Right atrium auricular region (tissue), 2 donors: ENCODE measurements around the gene MTOR. TPM values are rescaled to one million over a fixed set of nuclear protein-coding genes. Genes with fewer than 3 reads are reported as not detected.

Source experiments
- DNase-seq: peaks from one replicate; pipeline ENCODE4 v3.0.0-alpha.2; 2019; ENCODE audit warnings: low spot score
- H3K27ac ChIP-seq, 2 donors: fragments of 200-600 bp; sonication (generic); 1 replicate in 1 of 2; 2 replicates in 1 of 2; pipeline ENCODE4 v1.5.1; 2016 to 2019
- H3K27me3 ChIP-seq, 2 donors: fragments of 200-600 bp; sonication (generic); one replicate each; pipeline versions ENCODE4 v1.5.1 to v1.6.0; 2017 to 2019
- H3K36me3 ChIP-seq: fragments of 200-600 bp; sonication (generic); one replicate; pipeline ENCODE4 v1.5.1; 2016
- H3K4me1 ChIP-seq, 2 donors: fragments of 200-600 bp; sonication (generic); one replicate each; pipeline versions ENCODE4 v1.5.1 to v1.6.0; 2017 to 2019
- H3K4me3 ChIP-seq, 2 donors: fragments of 200-600 bp; sonication (generic); 1 replicate in 1 of 2; 2 replicates in 1 of 2; pipeline ENCODE4 v1.5.1; 2017 to 2019; ENCODE audit warnings: mild to moderate bottlenecking in 1 of 2, moderate library complexity in 1 of 2
- H3K9me3 ChIP-seq, 2 donors: fragments of 200-600 bp; sonication (generic); one replicate each; pipeline ENCODE4 v1.5.1; 2019
- total RNA-seq, 2 donors: library from RNA; depleted of rRNA; stranded (reverse); fragments of >200 nt; gene quantifications; one replicate each; pipeline ENCODE4 v1.1.0, GENCODE V29; 2016
- TF ChIP-seq, protein P1 (sequence below), 2 donors: fragments of 200-600 bp; sonication (generic); IDR thresholded peaks; one replicate each; pipeline ENCODE4 v1.5.1; 2019; ENCODE audit warnings: antibody characterized with exemption in 2 of 2

The MTOR gene
- total RNA-seq, 2 donors from 2014 or later: 28.1 to 36.0 TPM

DNA sequence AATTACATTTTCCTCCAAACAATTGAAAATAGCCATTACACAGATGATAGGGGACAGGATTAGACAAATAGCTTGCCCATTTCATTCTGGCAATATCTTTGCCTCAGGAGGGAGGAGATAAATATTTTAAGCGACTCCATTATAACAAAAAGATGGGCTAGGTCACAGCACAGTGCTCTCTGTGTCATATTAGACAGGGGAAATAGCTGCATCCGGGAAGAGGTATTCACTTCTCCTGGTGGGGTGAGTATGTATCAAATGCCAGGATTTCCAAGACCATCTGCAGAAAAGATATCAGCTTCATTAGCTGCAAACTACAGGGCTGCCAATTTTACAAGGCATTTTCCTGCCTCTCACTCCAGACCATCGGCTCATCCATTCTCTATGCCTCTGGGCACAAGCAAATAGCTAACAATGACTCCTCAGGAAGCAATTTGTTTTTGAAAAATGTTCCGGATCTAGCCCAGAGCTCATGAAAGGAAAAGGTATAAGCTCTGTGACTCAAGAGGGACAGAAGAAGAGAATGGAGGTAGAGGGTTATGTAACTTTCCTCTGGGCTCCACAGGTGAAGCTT is 115.1 kb downstream of the MTOR start:
- no peak for DNase-seq
- TF ChIP-seq, protein P1, sequence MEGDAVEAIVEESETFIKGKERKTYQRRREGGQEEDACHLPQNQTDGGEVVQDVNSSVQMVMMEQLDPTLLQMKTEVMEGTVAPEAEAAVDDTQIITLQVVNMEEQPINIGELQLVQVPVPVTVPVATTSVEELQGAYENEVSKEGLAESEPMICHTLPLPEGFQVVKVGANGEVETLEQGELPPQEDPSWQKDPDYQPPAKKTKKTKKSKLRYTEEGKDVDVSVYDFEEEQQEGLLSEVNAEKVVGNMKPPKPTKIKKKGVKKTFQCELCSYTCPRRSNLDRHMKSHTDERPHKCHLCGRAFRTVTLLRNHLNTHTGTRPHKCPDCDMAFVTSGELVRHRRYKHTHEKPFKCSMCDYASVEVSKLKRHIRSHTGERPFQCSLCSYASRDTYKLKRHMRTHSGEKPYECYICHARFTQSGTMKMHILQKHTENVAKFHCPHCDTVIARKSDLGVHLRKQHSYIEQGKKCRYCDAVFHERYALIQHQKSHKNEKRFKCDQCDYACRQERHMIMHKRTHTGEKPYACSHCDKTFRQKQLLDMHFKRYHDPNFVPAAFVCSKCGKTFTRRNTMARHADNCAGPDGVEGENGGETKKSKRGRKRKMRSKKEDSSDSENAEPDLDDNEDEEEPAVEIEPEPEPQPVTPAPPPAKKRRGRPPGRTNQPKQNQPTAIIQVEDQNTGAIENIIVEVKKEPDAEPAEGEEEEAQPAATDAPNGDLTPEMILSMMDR (IDR thresholded peaks at IDR 0.05): no peak
- no peak overlapping the region for H3K27ac ChIP-seq
- H3K27me3 ChIP-seq: no peaks in the 10 kb centered on the region
- H3K36me3 ChIP-seq: peaks cover 54% of the 10 kb centered on the region
- H3K9me3 ChIP-seq: no peaks in the 10 kb centered on the region
- peaks cover 0 to 46% of the 10 kb centered on the region in 2 donors for H3K4me1 ChIP-seq
- H3K4me3 ChIP-seq: no peak overlapping the region

DNA sequence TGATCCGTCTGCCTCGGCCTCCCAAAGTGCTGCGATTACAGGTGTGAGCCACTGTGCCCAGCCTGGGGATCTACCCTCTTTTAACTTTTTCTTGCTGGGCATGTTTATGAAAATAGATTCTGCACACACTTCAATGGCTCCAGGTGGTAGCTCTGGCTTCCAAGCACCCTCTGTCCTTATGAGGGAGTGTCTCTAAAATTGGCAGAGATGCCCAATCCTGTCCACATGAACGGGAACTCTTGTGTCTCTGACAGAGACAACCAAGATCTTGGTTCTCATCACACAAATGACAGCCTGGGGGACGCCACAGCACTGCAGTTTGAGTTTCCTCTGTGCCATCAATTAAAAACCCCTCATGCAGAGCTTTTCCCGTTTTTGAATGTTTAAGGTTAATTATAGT is 116.6 kb downstream of the MTOR start:
- no peaks in the 10 kb centered on the region for H3K9me3 ChIP-seq
- H3K27me3 ChIP-seq: no peaks in the 10 kb centered on the region
- DNase-seq: no peak
- peaks cover 0 to 30% of the 10 kb centered on the region in 2 donors for H3K4me1 ChIP-seq
- peaks cover 54% of the 10 kb centered on the region for H3K36me3 ChIP-seq
- TF ChIP-seq, protein P1 (IDR thresholded peaks at IDR 0.05): no peak
- H3K27ac ChIP-seq: no peak overlapping the region
- no peak overlapping the region for H3K4me3 ChIP-seq

DNA sequence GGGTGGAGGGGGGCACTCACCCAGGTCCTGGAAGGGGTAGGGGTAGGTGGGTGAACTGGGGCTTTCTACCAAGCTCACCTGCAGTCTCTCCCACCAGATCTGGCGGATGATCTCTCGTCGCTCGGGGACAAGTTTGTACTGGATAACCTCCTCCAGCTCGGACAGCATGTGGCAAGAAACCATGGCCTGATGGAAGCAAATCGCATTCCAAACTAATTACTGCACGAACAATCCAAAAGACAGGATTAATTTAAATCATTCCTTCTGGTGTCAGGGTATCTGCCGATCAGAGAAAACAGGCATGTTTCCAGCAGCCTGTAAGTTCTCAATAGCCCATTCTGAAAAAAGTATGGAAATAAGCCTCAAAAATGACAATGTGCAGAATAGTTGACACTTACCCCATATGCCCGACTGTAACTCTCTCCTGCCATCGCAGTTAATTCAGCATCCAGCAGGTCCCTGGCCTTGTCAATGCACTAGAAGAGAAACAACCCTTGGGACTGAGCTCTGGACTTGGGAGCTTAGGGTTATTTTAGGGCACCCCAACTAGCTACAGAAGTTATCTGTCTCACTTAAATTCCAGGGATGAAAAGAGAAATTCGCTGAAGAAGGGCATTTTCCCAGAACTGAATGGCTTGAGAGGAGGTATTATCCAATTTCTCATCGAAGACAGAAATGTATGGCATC is 117.6 kb downstream of the MTOR start:
- Histone ChIP-seq H3K27me3 (no peaks in the 10 kb centered on the region), H3K27ac (peak overlapping the region; percentile 37 to 62), H3K36me3 (peaks cover 55% of the 10 kb centered on the region), H3K4me1 (peaks cover 0 to 21% of the 10 kb centered on the region in 2 donors), H3K4me3 (no peak overlapping the region), H3K9me3 (no peaks in the 10 kb centered on the region)
- TF ChIP-seq, protein P1 (IDR thresholded peaks at IDR 0.05): no peak
- DNase-seq: no peak

DNA sequence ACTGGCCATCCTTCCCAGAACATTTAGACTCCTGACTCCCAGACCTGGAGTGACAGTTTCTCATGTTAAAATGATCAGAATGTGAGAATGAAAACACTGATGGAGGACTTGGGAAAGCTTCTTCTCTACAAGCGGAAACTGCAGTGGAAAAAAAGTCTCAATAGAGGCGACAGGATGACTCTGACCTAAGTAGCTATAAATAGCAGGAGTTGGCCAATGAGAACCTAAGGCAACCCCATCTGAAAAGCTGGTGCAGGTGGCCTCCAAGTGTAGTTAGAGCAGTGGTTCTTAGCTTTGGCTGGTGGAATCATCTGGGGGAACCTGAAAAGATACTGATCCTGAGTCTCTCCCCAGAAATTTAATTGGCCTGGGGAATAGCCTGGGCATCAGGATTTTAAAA is 118.4 kb downstream of the MTOR start:
- DNase-seq: no peak
- peak overlapping the region; percentile 37 to 62 for H3K27ac ChIP-seq
- H3K9me3 ChIP-seq: no peaks in the 10 kb centered on the region
- no peak overlapping the region for H3K4me3 ChIP-seq
- H3K27me3 ChIP-seq: no peaks in the 10 kb centered on the region
- TF ChIP-seq, protein P1 (IDR thresholded peaks at IDR 0.05): no peak
- peaks cover 0 to 21% of the 10 kb centered on the region in 2 donors for H3K4me1 ChIP-seq
- peaks cover 55% of the 10 kb centered on the region for H3K36me3 ChIP-seq

DNA sequence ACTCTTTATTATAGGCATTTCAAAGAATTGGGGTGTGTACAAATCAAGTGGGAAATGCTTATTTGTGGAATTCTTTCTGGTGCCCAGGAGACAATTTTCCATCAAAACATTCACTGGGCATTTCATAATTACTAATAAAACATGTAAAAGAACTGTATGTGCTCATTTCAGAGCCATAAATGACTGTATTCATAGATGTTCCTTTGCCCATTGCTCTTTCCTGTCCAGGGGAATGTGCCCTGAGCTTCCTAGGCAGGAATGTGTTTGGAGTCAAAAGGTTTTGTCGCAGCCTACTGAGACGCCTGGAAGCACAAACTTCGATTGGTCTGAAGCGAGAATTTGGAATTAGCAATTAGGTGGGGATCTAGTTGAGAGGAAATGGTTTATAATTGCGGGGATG is 119.0 kb downstream of the MTOR start:
- TF ChIP-seq, protein P1 (IDR thresholded peaks at IDR 0.05): no peak
- Histone ChIP-seq H3K4me3 (no peak overlapping the region), H3K9me3 (no peaks in the 10 kb centered on the region), H3K36me3 (peaks cover 55% of the 10 kb centered on the region), H3K27ac (peak overlapping the region; percentile 37 to 62), H3K4me1 (peaks cover 0 to 21% of the 10 kb centered on the region in 2 donors), H3K27me3 (no peaks in the 10 kb centered on the region)
- DNase-seq: no peak
